Endothelial cell of umbilical vein (primary cell): Measurements from ENCODE around the gene STX8. TPM values are rescaled to one million over a fixed set of nuclear protein-coding genes. Genes with fewer than 3 reads are reported as not detected.

Experiments
- BruUV-seq: library from RNA; stranded (reverse); fragments of 400-500 nt; replicated peaks from 2 replicates; lab custom pipeline; 2021; lab: Mats Ljungman, UMichigan
- CTCF ChIA-PET: fragments of 300-600, 350-600 bp; sonication (Branson Sonifier 250); formaldehyde crosslinking; loops from one replicate; lab custom pipeline; 2021; ENCODE audit warnings: antibody characterized with exemption, inconsistent platforms; lab: Charles Lee
- POLR2A ChIA-PET: fragments of 300-600, 350-600 bp; sonication (Branson Sonifier 250); formaldehyde crosslinking; loops from one replicate; lab custom pipeline; 2021; ENCODE audit warnings: antibody characterized with exemption, inconsistent platforms; lab: Charles Lee
- DNase-seq: peaks from one replicate; pipeline ENCODE4 v3.0.0-alpha.2; 2011; ENCODE audit warnings: low read depth, low spot score
- FAIRE-seq: peaks from 2 replicates; lab custom pipeline; 2011; peaks lifted over from hg19 to GRCh38; lab: Jason Lieb, UNC
- H2AFZ ChIP-seq: 2 replicates; pipeline ENCODE4 v1.6.0; 2012; ENCODE audit warnings: low read depth, low read length, control low read depth, inconsistent platforms
- H3K27ac ChIP-seq: 2 replicates; pipeline ENCODE4 v1.5.1; 2011; ENCODE audit warnings: low read depth, mild to moderate bottlenecking, control low read depth, low read length, moderate library complexity; ENCODE audit not compliant: insufficient read depth
- H3K27me3 ChIP-seq, 2 experiments: 2 replicates each; pipeline versions ENCODE4 v1.6.0 to v1.6.1; 2011; ENCODE audit warnings: low read length in 2 of 2, mixed read lengths in 1 of 2; ENCODE audit not compliant: control insufficient read depth in 2 of 2, insufficient read depth in 2 of 2
- H3K36me3 ChIP-seq, 2 experiments: 2 replicates in 1 of 2; 3 replicates in 1 of 2; pipeline ENCODE4 v1.5.1; 2011; ENCODE audit warnings: low read length in 2 of 2, mild to moderate bottlenecking in 1 of 2, moderate library complexity in 1 of 2; ENCODE audit not compliant: control insufficient read depth in 2 of 2, insufficient read depth in 2 of 2; ENCODE audit errors: extremely low read depth in 1 of 2
- H3K4me1 ChIP-seq: 3 replicates; pipeline ENCODE4 v1.5.1; 2011; ENCODE audit warnings: mild to moderate bottlenecking, low read length; ENCODE audit not compliant: control insufficient read depth, insufficient read depth; ENCODE audit errors: extremely low read depth
- H3K4me2 ChIP-seq: 2 replicates; pipeline ENCODE4 v1.6.1; 2011; ENCODE audit warnings: low read length, control low read depth, mixed read lengths; ENCODE audit not compliant: insufficient read depth
- H3K4me3 ChIP-seq, 3 experiments: fragments of 200-600 bp in 1 of 3; sonication (generic), shearing (Covaris generic) in 1 of 3; replicated peaks in 1 of 3; 2 replicates each; pipeline ENCODE4 v1.5.1; 2011 to 2016; ENCODE audit warnings: control low read depth in 3 of 3, low read length in 3 of 3, mild to moderate bottlenecking in 2 of 3, inconsistent platforms in 1 of 3, low read depth in 1 of 3, moderate library complexity in 1 of 3; ENCODE audit not compliant: insufficient read depth in 1 of 3
- H3K79me2 ChIP-seq: 2 replicates; pipeline ENCODE4 v1.6.0; 2012; ENCODE audit warnings: low read length, inconsistent platforms; ENCODE audit not compliant: control insufficient read depth, insufficient read depth
- H3K9ac ChIP-seq: replicated peaks from 2 replicates; pipeline ENCODE3; 2011; ENCODE audit warnings: low read length, control low read depth; ENCODE audit not compliant: insufficient read depth; ENCODE audit errors: extremely low read depth
- H3K9me1 ChIP-seq: replicated peaks from 3 replicates; pipeline ENCODE4 v1.6.0; 2011; ENCODE audit warnings: mild to moderate bottlenecking, low read length; ENCODE audit not compliant: control insufficient read depth, insufficient read depth; ENCODE audit errors: extremely low read depth
- H3K9me3 ChIP-seq: replicated peaks from 2 replicates; pipeline ENCODE4 v1.5.1; 2012; ENCODE audit warnings: low read length, inconsistent platforms; ENCODE audit not compliant: control insufficient read depth, insufficient read depth
- H4K20me1 ChIP-seq: replicated peaks from 2 replicates; pipeline ENCODE3; 2011; ENCODE audit warnings: mild to moderate bottlenecking, low read length; ENCODE audit not compliant: control insufficient read depth, insufficient read depth; ENCODE audit errors: extremely low read depth
- EZH2 ChIP-seq: IDR thresholded peaks from 2 replicates; pipeline ENCODE4 v1.6.1; 2012; ENCODE audit warnings: borderline replicate concordance, low read depth, mild to moderate bottlenecking, moderate library complexity, low read length, inconsistent platforms; ENCODE audit not compliant: severe bottlenecking
- FOS ChIP-seq: IDR thresholded peaks from 2 replicates; pipeline ENCODE4 v1.6.1; 2011; ENCODE audit warnings: mild to moderate bottlenecking, low read length, moderate library complexity, borderline replicate concordance; ENCODE audit not compliant: insufficient read depth
- GATA2 ChIP-seq: IDR thresholded peaks from 2 replicates; pipeline ENCODE4 v1.7.0; 2011; ENCODE audit warnings: low read depth, mild to moderate bottlenecking, moderate library complexity, mixed read lengths, low read length; ENCODE audit not compliant: insufficient read length, insufficient read depth
- JUN ChIP-seq: IDR thresholded peaks from 2 replicates; pipeline ENCODE4 v1.6.1; 2011; ENCODE audit warnings: borderline replicate concordance, low read depth; ENCODE audit not compliant: insufficient read length, insufficient read depth
- MYC ChIP-seq: IDR thresholded peaks from one replicate; pipeline ENCODE4 v1.6.1; 2011; ENCODE audit warnings: mild to moderate bottlenecking, low read depth, low read length
- POLR2A ChIP-seq: IDR thresholded peaks from 2 replicates; pipeline ENCODE4 v1.6.1; 2012; ENCODE audit warnings: low read depth, mild to moderate bottlenecking, control low read depth, low read length
- POLR2AphosphoS5 ChIP-seq: IDR thresholded peaks from 2 replicates; pipeline ENCODE4 v1.6.1; 2012; ENCODE audit warnings: low read depth, mild to moderate bottlenecking, control low read depth, low read length, moderate library complexity; ENCODE audit not compliant: insufficient read depth
- dilution Hi-C: fragments of 300-500 bp; cut with MboI; formaldehyde crosslinking; loops from one replicate; pipeline ENCODE4 v1.15.0; 2019; ENCODE audit warnings: low sequenced_read_pairs; ENCODE audit not compliant: extremely low pct_ligation_motif_present
- intact Hi-C: fragments of 100-400 bp; cut with micrococcal nuclease; formaldehyde crosslinking; loops from one replicate; pipeline ENCODE4 v1.10.0; 2022
- polyA plus RNA-seq, 4 experiments: library from polyadenylated mRNA; depleted of rRNA in 3 of 4; stranded (reverse) in 3 of 4; unstranded in 1 of 4; fragments of >200 nt; gene quantifications; 2 replicates each; pipeline versions ENCODE4 v1.2.1 to v1.2.3, GENCODE V29; 2011 to 2012; ENCODE audit warnings: missing spikeins in 1 of 4
- total RNA-seq: library from RNA; stranded (reverse); gene quantifications from 2 replicates; pipeline ENCODE4 v1.2.3, GENCODE V29; 2021
- TF ChIP-seq, protein P1 (sequence below), 2 donors: IDR thresholded peaks; 1 replicate in 1 of 2; 2 replicates in 1 of 2; pipeline ENCODE4 v1.5.1; 2011; ENCODE audit warnings: low read length in 2 of 2, mild to moderate bottlenecking in 2 of 2, moderate library complexity in 2 of 2, control low read depth in 1 of 2, inconsistent platforms in 1 of 2, low read depth in 1 of 2; ENCODE audit not compliant: insufficient read depth in 1 of 2; ENCODE audit errors: extremely low read depth in 1 of 2
- TF ChIP-seq, protein P2 (sequence below): IDR thresholded peaks from 2 replicates; pipeline ENCODE4 v1.6.1; 2011; ENCODE audit not compliant: insufficient read depth, insufficient read length

Gene STX8
- total and polyA plus RNA-seq, 2 donors (not counting 3 experiments of a cell fraction or from before 2014, with no cell fraction given) = 25.9 to 67.3 TPM

GRCh38 chr17:9236286-9237052, 339.2 kb downstream of the STX8 start:
- Histone ChIP-seq H3K9me3 (no peaks in the 10 kb centered on the region), H3K27me3 (no peaks in the 10 kb centered on the region), H3K4me2 (no peak overlapping the region), H3K27ac (no peak overlapping the region), H4K20me1 (no peaks in the 10 kb centered on the region), H3K4me1 (peaks cover 13% of the 10 kb centered on the region), H3K9me1 (no peaks in the 10 kb centered on the region), H3K4me3 (no peak overlapping the region), H2AFZ (no peak overlapping the region), H3K9ac (no peak overlapping the region), H3K36me3 (no peaks in the 10 kb centered on the region), H3K79me2 (no peaks in the 10 kb centered on the region)
- POLR2A ChIA-PET = no interaction called here
- FAIRE-seq (no peak), DNase-seq (no peak)
- TF ChIP-seq FOS (no peak), MYC (no peak), GATA2 (no peak)
- TF ChIP-seq, protein P1, sequence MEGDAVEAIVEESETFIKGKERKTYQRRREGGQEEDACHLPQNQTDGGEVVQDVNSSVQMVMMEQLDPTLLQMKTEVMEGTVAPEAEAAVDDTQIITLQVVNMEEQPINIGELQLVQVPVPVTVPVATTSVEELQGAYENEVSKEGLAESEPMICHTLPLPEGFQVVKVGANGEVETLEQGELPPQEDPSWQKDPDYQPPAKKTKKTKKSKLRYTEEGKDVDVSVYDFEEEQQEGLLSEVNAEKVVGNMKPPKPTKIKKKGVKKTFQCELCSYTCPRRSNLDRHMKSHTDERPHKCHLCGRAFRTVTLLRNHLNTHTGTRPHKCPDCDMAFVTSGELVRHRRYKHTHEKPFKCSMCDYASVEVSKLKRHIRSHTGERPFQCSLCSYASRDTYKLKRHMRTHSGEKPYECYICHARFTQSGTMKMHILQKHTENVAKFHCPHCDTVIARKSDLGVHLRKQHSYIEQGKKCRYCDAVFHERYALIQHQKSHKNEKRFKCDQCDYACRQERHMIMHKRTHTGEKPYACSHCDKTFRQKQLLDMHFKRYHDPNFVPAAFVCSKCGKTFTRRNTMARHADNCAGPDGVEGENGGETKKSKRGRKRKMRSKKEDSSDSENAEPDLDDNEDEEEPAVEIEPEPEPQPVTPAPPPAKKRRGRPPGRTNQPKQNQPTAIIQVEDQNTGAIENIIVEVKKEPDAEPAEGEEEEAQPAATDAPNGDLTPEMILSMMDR (IDR thresholded peaks at IDR 0.05; ENCODE audit: extremely low read depth in 1 of 2, insufficient read depth in 1 of 2, low read depth in 1 of 2, low read length in 2 of 2) = no peak
- intact Hi-C loops = no loop called here
- dilution Hi-C loops = no loop called here
- no TSS peak for BruUV-seq
- CTCF ChIA-PET = no interaction called here

DNA sequence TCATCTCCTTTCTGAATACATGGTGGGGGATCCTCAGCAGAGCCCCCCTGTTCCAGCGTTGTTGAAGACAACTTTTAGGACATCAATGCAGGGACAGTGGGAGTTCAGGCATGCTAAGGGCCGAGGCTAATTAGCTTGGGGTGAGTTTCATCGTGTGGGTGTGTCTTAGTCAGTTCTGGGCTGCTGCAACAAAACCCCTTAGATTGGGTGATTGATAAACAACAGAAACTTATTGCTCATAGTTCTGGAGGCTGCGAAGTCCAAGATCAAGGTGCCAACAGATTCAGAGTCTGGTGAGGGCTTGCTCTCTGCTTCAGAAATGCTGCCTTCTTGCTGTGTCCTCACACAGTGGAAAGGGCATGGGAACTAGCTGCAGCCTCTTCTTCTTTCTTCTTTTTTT, 340.3 kb downstream of the STX8 start:
- TF ChIP-seq JUN (no peak), GATA2 (no peak), FOS (no peak), POLR2A (no peak), POLR2AphosphoS5 (no peak), MYC (no peak), EZH2 (no peak)
- TF ChIP-seq, protein P2, sequence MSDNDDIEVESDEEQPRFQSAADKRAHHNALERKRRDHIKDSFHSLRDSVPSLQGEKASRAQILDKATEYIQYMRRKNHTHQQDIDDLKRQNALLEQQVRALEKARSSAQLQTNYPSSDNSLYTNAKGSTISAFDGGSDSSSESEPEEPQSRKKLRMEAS = no peak
- no peak overlapping the region for H2AFZ ChIP-seq
- no peak overlapping the region for H3K9ac ChIP-seq
- dilution Hi-C loops (no loop called here), intact Hi-C loops (no loop called here)
- no peak overlapping the region for H3K4me3 ChIP-seq
- H3K4me2 ChIP-seq = no peak overlapping the region
- no peaks in the 10 kb centered on the region for H3K79me2 ChIP-seq
- DNase-seq (no peak), FAIRE-seq (no peak)
- H3K36me3 ChIP-seq = no peaks in the 10 kb centered on the region
- no peaks in the 10 kb centered on the region for H4K20me1 ChIP-seq
- no peaks in the 10 kb centered on the region for H3K9me1 ChIP-seq
- POLR2A ChIA-PET = no interaction called here
- H3K27ac ChIP-seq = no peak overlapping the region
- CTCF ChIA-PET = no interaction called here
- H3K27me3 ChIP-seq = no peaks in the 10 kb centered on the region
- no peaks in the 10 kb centered on the region for H3K9me3 ChIP-seq
- peaks cover 9% of the 10 kb centered on the region for H3K4me1 ChIP-seq
- BruUV-seq = no TSS peak
